GM18502 (cell line): Measurements from ENCODE around the gene PAX7.
"Not testable (repeated sequence)": the region's sequence is repeated elsewhere in the genome, so short reads cannot be mapped to it uniquely, and the experiment has no call there.

ENCODE experiments used
- ATAC-seq: cut with Tn5 transposase; IDR thresholded peaks from one replicate; pipeline ENCODE4 v1.9.1; 2021; ENCODE audit warnings: mild to moderate bottlenecking; ENCODE audit not compliant: unreplicated experiment, poor library complexity

Gene PAX7

DNA sequence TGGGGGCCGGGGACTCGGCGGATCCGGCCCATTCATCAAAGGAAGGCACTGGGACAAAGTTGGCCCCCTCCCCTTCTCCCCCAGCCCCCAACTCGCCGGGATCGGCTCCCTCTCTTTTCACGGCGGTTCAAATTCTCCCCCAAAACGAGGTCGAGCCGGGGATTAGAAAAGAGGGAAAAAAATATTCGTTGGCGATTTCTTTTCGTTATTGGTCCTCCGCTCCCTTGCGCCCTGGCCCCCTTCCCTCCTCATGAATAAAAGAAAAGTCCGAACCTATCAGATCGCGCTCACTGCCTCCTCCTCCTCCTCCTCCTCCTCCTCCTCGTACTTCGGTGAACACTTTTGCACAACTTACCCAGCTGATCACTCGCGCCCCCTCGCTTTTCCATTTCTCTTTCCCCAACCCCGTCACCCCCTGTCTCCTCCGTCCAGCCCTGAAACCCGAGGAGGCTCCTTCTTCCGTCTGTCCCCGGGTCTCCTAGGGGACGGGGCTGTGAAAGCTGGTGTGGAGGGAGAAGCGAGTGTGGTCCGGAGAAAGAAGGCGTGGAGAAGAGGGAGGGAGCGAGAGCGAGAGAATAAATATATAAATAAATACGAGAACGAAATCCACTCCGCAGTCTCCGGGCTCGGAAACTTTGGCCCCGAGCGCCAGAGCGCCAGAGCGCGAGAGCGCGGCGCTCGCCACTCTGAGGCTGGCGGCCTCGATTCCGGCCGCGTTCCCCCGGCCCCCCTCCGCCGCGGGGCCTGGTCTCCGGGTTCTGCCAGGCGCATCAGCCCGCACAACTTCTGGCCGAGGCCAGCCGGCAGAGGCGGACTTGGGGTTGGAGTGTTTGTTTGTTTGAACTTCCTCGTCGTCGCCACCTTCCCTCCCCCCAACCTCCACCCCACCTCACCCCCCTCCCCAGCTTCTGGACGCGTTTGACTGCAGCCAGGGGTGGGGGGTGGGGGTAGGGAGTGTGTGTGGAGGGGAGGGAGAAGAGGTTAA, at the start of gene PAX7:
TSS of gene PAX7 (plus strand) at position 336 of the 985 bp plus-strand sequence. CDS start 758 bp downstream, outside the sequence.
- ATAC-seq: no peak

- ATAC-seq: no peak
These were observed 49.2 kb upstream of the PAX7 start for GRCh38 chr1:18581420-18581880.

DNA sequence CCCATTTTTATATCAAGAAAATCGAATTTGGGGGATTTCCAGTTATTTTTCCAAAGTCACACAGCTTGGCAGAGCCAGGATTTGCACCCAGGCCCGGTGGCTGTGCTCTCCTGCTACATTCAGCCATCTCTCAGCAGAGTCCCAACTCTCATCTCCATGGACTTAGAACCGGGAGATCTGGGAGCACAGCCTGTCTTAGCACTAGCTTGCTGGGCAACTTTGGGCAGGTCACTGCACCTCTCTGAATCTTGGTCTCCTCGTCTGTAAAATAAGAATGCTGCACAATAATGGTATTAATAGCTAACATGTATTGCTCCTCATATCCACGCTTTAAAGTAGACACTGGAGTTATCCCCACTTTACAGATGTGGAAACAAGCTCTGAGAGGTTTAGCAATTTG, 47.8 kb upstream of the PAX7 start:
- ATAC-seq: no peak

DNA sequence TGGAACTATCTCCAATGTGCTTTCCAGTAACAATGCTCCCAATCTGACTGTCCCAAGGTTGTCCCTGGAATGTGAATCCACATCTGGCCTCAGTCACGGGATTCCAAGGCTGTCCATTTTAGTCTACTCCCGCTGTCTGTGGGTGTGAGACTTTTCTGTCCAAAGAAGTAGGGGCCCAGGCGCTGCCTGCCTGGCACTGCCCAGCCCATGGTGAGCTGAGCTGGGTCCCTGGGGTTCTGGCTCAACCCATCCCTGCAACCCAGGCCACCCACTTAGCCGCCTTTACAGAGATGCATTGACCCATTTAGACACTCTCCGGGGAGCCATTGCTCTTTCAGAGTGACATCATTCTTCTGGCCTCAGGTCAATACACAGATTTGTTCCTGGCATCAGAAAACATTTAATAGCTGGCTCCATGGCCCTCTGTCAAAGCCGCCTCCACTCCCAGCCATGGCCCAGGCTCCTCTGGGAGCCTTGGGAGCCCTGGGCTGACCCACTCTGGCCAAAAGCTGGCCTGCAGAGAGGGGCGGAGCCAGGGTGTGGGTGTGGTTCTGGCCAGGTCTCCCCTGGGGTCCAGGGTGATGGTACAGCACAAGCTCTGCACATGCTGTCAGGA, 47.2 kb upstream of the PAX7 start:
- no peak for ATAC-seq

DNA sequence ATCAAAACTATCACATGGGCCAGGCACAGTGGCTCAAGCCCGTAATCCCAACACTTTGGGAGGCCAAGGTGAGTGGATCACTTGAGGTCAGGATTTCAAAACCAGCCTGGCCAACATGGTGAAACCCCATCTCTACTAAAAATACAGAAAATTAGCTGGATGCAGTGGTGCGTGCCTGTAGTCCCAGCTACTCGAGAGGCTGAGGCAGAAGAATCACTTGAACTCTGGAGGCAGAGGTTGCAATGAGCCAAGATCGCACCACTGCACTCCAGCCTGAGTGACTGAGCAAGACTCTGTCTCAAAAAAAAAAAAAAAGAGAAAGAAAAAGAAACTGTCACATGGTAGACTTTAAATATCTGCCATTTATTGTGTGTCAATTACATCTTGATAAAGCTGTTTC, 44.6 kb upstream of the PAX7 start:
- ATAC-seq: not testable (repeated sequence)

- ATAC-seq: no peak
These were observed 42.6 kb upstream of the PAX7 start for GRCh38 chr1:18588093-18588492.

GRCh38 chr1:18592368-18592767, 38.3 kb upstream of the PAX7 start:
- ATAC-seq: no peak

DNA sequence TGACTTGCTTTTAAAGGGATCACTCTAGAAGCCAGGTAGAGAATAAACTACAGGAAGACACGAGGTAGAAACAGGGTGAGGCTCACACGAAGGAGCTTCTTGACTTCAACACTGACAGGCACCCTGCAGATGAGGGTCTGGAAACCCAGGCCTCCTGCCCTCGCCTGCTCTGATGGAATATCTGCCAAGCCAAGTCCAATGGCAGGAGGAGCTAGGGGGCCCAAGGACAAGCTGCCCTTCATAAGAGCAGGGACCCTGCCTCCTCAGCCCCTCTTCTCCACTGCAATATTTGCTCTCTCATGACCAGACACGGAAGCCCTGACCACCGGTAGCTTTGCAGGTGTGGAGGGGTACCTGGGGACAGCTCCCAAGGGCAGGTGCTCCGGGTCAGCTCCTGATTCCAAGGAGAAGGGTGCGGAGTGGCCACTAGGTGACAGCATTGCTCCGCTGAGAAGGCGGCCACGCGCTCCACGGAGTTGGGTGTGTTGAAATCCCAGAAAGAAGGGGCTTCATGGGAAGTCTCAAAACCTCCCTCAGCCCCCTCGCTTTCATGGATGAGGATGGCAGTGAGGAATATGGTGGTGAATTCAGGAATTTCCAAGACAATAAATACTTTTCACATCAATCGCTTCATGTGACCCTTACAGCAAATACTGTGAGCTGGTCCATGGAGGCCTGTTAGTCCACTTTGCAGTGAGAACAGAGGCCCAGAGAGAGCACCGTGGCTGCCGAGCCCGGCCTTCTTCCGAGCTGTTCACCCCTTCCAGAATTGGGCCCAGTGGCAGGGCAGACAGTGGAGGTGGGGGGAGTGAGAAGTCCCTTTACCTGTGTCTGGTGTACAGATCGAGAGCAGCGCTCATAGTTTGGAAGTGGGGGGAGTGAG, 33.2 kb upstream of the PAX7 start:
- no peak for ATAC-seq

DNA sequence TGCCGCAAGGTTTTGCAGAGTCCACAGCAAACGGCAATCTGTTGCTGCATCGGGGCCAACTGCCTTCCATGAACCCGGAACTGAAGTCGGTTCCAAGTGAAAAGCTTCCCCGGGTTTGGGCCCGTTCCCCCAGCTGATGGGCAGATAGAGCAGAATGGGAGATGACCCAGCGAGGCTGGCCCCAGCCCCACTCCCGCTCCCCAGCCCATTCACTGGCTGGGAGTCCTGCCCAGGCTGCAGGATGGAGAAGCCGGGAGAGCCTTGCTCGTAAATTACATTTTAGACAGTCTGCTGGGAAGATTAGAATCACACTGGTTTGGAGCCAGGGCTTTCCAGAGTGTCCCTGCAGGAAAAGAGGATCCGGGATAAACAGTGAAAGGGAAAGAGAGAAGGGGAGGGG, 31.6 kb upstream of the PAX7 start:
- no peak for ATAC-seq

DNA sequence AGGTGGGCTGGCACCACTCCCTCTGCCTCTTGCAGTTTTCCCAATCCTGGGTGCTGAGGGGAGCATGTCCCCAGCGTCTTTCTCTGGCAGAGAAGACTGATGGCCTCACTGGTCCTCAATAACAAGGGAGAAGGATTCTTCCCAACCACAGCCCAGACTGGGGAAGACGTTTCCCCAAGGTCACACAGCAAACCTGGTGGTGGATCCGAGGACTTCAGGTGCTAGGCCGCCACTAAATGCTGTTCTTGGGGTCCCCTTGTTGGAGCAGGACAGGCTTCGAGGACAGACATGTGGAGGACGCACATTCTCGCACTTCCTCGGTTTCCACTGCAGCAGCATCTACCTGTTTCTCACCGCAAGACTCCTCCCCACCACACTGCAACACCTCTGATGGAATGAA, 30.9 kb upstream of the PAX7 start:
- ATAC-seq: no peak

- no peak for ATAC-seq
These were observed 28.0 kb upstream of the PAX7 start for GRCh38 chr1:18602533-18603211.

GRCh38 chr1:18603212-18603852, 27.3 kb upstream of the PAX7 start:
- no peak for ATAC-seq

DNA sequence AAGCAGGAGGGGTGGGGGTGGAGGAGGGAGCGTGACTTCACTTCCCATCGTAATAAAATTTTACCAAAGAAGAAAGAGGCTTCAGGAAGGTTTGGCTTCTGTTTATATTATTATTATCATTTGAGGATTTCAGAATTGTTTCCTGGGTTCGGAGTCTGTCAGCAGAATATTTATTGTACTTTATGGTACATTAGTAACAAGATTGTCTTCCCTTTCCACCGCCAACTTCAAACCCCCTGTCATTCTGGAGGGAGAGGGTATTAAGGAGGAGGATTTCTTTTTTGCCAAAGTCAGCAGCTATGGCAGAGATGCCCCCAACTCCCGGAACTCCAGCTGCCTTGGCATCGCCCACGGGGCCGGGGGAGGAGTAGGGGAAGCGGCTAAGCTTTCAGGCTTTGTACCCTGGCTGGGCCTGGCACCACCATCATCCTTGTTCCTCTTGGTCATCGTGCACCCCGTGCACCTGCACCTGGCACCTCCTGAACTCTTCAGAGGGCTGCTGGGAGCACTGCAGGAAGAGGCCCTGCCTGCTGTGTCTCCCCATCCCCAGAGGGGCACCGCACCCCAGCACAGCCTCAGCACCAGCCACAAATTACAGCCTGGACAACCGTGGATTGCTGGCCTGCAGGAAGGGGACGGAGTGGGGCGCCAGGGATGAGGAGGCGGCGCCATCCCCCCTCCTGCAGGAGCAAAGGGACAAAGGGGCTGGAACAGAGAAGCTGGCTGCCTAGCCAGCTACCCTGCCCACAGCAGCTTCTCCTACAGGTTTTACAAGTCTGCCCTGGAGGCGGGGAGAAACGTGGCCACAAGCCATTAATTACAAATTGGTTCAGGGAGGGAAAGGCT, 24.0 kb upstream of the PAX7 start:
- ATAC-seq: no peak

DNA sequence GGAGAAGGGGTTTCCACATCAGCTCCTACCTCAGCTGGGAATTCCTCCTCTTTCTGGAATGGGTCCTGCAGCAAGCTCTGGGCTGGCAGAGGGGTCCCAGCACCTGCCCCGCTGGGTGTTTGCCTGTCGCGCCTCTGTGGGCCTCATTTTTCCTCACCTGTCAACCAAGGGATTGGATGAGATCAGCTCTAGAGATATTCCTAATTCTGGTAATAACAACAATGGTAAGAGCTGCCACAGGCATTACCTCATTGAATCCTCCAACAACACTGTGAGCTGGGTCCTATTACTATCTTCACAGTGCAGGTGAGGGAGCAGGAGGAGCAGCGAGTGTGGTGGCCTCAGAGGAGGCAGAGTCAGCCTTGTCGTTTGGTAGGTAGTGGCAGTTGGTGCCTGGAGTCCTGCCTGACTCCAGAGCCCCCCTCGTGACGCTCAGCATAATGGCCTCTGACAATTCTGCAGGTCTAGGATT, 23.3 kb upstream of the PAX7 start:
- ATAC-seq: no peak

DNA sequence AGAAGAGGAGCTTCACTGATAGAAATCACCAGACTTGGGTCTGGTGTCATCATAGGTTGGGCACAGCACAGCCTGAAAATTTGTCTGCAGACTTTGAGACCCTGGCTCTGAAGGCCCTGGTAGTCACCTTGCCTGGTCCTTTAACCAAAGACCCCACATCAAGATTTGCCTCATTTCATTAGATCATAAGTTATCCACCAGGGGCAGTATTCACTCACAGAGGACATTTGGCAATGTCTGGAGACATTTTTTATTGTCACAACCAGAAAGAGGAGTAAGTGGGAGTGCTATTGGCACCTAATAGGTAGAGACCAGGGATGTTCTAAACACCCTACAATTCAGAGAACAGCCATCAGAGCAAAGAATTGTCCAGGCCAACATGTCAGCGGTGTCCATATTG, 22.1 kb upstream of the PAX7 start:
- no peak for ATAC-seq

GRCh38 chr1:18611311-18611710, 19.3 kb upstream of the PAX7 start:
- ATAC-seq: no peak

DNA sequence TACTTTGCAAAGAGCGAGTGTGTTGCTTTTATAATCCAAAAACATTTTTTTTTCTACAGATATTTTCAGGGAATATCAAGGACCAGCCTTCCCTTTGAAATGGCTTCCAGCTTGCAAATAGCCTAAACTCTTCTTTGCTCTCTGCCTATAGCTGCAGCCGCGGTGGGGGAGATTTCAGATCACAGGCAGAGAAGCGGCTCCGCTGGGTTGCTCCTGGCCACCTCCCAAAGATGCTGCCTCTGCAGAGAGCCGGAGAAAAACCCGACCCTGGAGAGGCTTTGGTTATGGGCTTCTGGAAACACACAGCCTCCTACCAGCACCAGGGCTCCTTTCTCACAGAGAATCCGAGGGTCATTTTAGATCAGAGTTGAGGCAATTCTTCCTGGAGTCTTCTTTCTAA, 18.6 kb upstream of the PAX7 start:
- ATAC-seq: no peak

- no peak for ATAC-seq
These were observed 16.4 kb upstream of the PAX7 start for GRCh38 chr1:18614069-18614735.
